Stimulated activated naive B cell treated with anti-CD40 and anti-IgM and Interleukin-4, amounts not matched to agents 10 μg/mL and 1 μg/mL and 100 μg/mL, for 72 hours (primary cell): ENCODE measurements around the gene TYW3.
"Not testable (repeated sequence)": the region's sequence is repeated elsewhere in the genome, so short reads cannot be mapped to it uniquely, and the experiment has no call there.

Experiments used
- ATAC-seq, 2 donors: fragments of 150-1000 bp; cut with Tn5 transposase; replicated peaks; 2 replicates each; pipeline ENCODE4 v1.10.0; 2021; ENCODE audit warnings: moderate library complexity in 1 of 2
- DNase-seq: peaks from one replicate; pipeline ENCODE4 v3.0.0; 2021
- H3K27ac Mint-ChIP-seq: one replicate; pipeline ENCODE4 v1.8.0; 2022; ENCODE audit warnings: mild to moderate bottlenecking, mixed read lengths
- H3K27me3 Mint-ChIP-seq, 2 donors: one replicate each; pipeline ENCODE4 v1.8.0; 2022; ENCODE audit warnings: mixed read lengths in 2 of 2
- H3K36me3 Mint-ChIP-seq, 2 donors: one replicate each; pipeline ENCODE4 v1.8.0; 2022; ENCODE audit warnings: mixed read lengths in 2 of 2, mild to moderate bottlenecking in 1 of 2
- H3K4me1 Mint-ChIP-seq, 2 donors: one replicate each; pipeline ENCODE4 v1.8.0; 2022; ENCODE audit warnings: mixed read lengths in 2 of 2, mild to moderate bottlenecking in 1 of 2
- H3K4me3 Mint-ChIP-seq, 2 donors: one replicate each; pipeline ENCODE4 v1.8.0; 2022; ENCODE audit warnings: mild to moderate bottlenecking in 2 of 2, mixed read lengths in 2 of 2, moderate library complexity in 1 of 2
- H3K9me3 Mint-ChIP-seq, 2 donors: one replicate each; pipeline ENCODE4 v1.8.0; 2022; ENCODE audit warnings: mixed read lengths in 2 of 2, mild to moderate bottlenecking in 1 of 2

TYW3 gene

DNA sequence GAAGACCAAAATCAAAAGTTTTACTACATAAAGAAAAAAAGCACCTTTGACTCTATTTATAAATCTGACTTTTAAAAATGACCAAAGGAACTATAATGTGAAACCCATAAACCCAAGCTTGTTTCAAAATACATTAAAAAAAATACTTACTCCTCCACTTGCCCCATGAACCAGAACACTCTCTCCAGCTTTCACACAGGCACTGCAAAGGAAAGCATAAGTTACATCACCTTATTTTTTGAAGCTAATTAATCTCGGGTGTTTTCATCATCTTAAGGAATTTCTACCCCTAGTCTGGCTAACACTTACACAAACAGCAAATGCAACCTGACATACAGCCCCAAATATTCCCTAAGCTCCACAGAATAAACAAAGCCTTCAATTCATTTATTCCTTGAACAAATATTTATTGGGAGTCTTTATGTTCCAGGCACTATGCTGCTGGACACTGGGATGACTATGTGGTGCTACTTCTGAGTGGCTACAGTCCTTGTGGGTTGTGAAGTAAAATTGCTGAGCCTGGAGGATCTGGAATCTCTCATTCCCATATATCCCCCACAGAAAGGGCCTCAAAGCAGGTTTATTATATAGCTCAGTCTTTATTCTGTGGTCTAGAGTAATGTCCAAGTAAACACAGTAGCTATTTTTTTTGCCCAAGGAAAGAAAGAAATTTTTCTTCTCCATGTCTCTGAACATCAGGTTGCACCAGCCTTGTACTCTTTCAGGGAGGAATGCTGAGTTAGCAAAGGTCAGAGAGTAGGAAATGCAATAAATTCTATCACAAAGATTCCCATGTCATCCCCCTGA is 18.3 kb upstream of the TYW3 start:
- Mint-ChIP-seq H3K9me3 (no peaks in the 10 kb centered on the region), H3K27me3 (no peaks in the 10 kb centered on the region), H3K27ac (no peak overlapping the region), H3K4me1 (peaks cover 0 to 9% of the 10 kb centered on the region in 2 donors), H3K4me3 (no peak overlapping the region), H3K36me3 (peaks cover 12% of the 10 kb centered on the region in 2 donors)
- DNase-seq (no peak), ATAC-seq (peak; percentile 62 to 73)

DNA sequence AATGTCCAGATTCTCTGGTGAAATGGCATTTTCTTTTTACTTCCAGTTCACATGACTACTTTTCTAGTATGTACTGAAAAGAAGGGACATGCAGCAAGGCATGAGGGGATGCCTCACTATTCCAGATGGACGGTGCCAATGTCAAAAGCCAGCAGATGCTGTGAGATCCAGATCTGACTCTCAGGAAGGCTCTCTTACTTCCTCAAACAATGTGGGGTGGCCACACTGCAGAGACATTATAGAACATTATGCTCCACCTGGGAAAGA is 17.8 kb upstream of the TYW3 start:
- Mint-ChIP-seq H3K27ac (no peak overlapping the region), H3K36me3 (peaks cover 14% of the 10 kb centered on the region in 2 donors), H3K4me1 (peaks cover 0 to 9% of the 10 kb centered on the region in 2 donors), H3K9me3 (no peaks in the 10 kb centered on the region), H3K27me3 (no peaks in the 10 kb centered on the region), H3K4me3 (no peak overlapping the region)
- no peak for ATAC-seq
- DNase-seq, result no peak

DNA sequence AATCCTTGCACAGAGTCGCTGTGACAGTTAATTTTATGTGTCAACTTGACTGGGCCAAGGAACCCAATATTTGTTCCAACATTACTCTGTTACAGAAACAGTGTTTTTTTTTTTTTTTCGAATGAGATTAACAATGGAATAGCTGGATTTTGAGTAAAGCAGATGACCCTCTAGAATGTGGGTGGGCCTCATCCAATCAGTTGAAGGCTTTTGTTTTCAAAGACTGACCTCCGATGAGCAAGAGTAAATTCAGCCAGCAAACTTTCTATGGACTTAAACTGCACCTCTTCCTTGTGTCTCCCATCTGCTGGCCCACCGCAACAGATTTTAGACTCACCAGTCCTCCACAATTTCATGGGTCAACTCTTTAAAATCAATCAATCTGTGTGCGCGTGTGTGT is 17.1 kb upstream of the TYW3 start:
- H3K4me3 Mint-ChIP-seq, result no peak overlapping the region
- DNase-seq (no peak), ATAC-seq (no peak)
- H3K27me3 Mint-ChIP-seq, result no peaks in the 10 kb centered on the region
- H3K36me3 Mint-ChIP-seq, result peaks cover 17% of the 10 kb centered on the region in 2 donors
- H3K9me3 Mint-ChIP-seq, result no peaks in the 10 kb centered on the region
- H3K27ac Mint-ChIP-seq, result no peak overlapping the region
- peaks cover 0 to 9% of the 10 kb centered on the region in 2 donors for H3K4me1 Mint-ChIP-seq

DNA sequence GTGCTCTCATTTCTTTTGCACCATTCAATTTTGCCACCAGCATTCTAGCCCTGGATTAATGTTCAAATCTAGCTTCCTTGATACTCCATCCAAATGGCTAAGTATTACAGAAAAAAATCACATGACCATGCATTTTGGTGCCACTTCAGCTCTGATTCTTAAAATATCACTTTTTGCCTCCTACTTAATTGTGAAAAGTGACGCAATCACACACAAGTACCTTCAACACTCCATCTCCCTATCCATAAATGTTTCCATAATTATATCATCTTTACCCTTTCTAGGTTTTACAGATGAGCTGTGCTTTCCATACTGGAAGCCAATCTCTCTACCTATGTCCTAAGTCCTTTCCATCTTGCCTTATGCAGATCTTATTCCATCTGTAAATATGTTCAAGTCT is 16.1 kb upstream of the TYW3 start:
- H3K4me3 Mint-ChIP-seq, result no peak overlapping the region
- peaks cover 19 to 20% of the 10 kb centered on the region in 2 donors for H3K36me3 Mint-ChIP-seq
- H3K9me3 Mint-ChIP-seq, result no peaks in the 10 kb centered on the region
- DNase-seq (no peak), ATAC-seq (no peak)
- H3K27me3 Mint-ChIP-seq, result no peaks in the 10 kb centered on the region
- H3K4me1 Mint-ChIP-seq, result peaks cover 0 to 7% of the 10 kb centered on the region in 2 donors
- no peak overlapping the region for H3K27ac Mint-ChIP-seq

DNA sequence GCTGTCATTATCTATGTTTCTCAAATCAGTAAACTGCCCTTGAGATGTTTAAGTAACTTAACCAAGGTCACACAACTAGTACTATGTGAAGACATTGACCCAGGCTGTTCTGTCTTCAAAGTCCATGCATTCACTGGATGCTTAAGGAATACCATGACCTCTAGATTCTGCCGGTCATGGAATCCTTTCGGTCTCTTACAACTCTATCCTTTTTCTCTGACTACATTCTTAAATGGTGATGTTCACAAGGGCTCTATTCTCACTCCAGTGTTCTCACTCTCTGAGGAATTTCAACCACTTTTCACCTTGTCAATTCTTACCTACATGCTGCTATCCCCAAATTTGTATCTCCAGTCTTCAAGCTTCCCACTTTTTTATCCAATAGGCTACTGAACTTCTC is 15.3 kb upstream of the TYW3 start:
- Mint-ChIP-seq H3K27me3 (no peaks in the 10 kb centered on the region), H3K9me3 (no peaks in the 10 kb centered on the region), H3K36me3 (peaks cover 23 to 24% of the 10 kb centered on the region in 2 donors), H3K4me3 (no peak overlapping the region), H3K27ac (no peak overlapping the region), H3K4me1 (peaks cover 0 to 7% of the 10 kb centered on the region in 2 donors)
- ATAC-seq (no peak), DNase-seq (no peak)

DNA sequence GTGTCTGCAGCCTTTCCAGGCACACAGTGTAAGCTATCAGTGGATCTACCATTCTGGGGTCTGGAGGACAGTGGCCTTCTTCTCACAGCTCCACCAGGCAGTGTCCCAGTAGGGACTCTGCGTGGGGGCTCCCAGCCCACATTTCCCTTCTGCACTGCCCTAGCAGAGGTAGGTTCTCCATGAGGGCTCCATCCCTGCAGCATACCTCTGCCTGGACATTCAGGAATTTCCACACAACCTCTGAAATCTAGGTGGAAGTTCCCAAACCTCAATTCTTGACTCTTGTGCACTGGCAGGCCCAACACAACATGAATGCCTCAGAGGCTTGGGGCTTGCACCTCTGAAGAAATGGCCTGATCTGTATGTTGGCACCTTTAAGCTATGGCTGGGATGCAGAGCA is 6.9 kb upstream of the TYW3 start:
- no peaks in the 10 kb centered on the region for H3K27me3 Mint-ChIP-seq
- peaks cover 4 to 25% of the 10 kb centered on the region in 2 donors for H3K4me1 Mint-ChIP-seq
- H3K4me3 Mint-ChIP-seq, result no peak overlapping the region
- ATAC-seq (no peak), DNase-seq (no peak)
- H3K36me3 Mint-ChIP-seq, result peaks cover 47 to 59% of the 10 kb centered on the region in 2 donors
- H3K27ac Mint-ChIP-seq, result no peak overlapping the region
- peaks cover 8 to 15% of the 10 kb centered on the region in 2 donors for H3K9me3 Mint-ChIP-seq

DNA sequence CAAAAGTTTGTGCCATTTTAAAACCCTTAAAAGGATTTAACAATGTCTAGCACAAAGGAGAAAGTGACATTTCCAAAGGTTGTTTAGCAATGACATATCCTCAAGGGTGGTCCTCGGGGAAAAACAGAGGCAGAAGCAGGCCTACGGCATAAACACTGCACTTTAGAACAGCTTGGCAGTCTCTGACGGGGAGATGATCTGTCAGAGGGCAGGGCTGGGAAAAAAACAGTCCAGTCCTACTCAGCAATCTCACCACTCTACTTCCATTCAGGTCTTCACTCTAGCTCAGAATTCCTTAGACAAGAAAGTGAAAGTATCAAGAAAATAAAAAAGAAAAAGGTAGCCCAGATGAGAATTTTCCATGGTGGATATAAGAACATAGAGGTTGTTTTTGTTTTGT is 4.2 kb upstream of the TYW3 start:
- Mint-ChIP-seq H3K4me3 (no peak overlapping the region), H3K27ac (no peak overlapping the region), H3K27me3 (no peaks in the 10 kb centered on the region), H3K9me3 (peaks cover 8 to 15% of the 10 kb centered on the region in 2 donors), H3K4me1 (peaks cover 12 to 43% of the 10 kb centered on the region in 2 donors), H3K36me3 (peaks cover 35 to 40% of the 10 kb centered on the region in 2 donors)
- DNase-seq (no peak), ATAC-seq (no peak)

- Mint-ChIP-seq H3K4me1 (peaks cover 19 to 52% of the 10 kb centered on the region in 2 donors), H3K27me3 (no peaks in the 10 kb centered on the region), H3K36me3 (peaks cover 26 to 41% of the 10 kb centered on the region in 2 donors), H3K27ac (no peak overlapping the region), H3K4me3 (no peak overlapping the region), H3K9me3 (peaks cover 8 to 14% of the 10 kb centered on the region in 2 donors)
- DNase-seq, result no peak
- ATAC-seq, result no peak
These were observed 3.0 kb upstream of the TYW3 start for GRCh38 chr1:74729741-74730478.

DNA sequence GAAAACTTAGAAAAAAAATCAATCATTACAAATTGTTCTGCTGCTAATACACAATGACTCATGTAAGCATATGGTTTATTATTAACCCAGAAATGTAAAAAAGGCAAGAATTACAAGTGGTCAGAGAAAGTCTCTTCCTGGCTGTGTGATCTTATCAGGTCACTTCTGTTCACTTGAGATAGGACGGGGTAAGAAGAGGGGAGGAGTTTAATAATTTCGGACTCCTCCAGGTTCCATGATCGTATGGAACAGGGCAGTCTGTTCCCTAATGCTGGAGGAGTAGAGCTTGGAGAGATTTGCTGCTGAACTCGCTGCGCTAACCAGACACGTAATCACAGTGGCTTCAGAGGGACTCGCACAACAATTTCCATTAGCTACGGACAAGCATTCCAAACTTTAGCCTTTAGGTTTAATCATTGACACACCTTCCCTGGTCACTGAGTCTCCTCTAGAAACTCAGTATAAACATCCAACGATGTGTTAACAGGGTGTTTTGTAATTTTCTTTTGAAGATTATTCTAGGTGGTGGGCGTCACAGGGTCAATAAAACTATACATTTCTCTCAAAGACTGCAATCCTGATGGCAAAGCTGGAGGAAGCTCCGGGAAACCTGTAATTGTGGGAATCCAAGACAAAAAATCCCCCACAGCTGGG is 1.4 kb upstream of the TYW3 start:
- Mint-ChIP-seq H3K9me3 (peaks cover 2 to 6% of the 10 kb centered on the region in 2 donors), H3K4me3 (peak overlapping the region in 1 of 2 donors; percentile 29), H3K27me3 (no peaks in the 10 kb centered on the region), H3K27ac (peak overlapping the region; percentile 74), H3K4me1 (peaks cover 23 to 58% of the 10 kb centered on the region in 2 donors), H3K36me3 (peaks cover 14 to 30% of the 10 kb centered on the region in 2 donors)
- no peak for ATAC-seq
- no peak for DNase-seq

GRCh38 chr1:74732071-74732946 is 643 bp upstream of the TYW3 start:
- H3K9me3 Mint-ChIP-seq, H3K27me3 Mint-ChIP-seq: not testable (repeated sequence)
- Mint-ChIP-seq H3K4me3 (peak overlapping the region; percentile 93 to 99), H3K36me3 (peaks cover 10 to 27% of the 10 kb centered on the region in 2 donors), H3K4me1 (peaks cover 23 to 58% of the 10 kb centered on the region in 2 donors), H3K27ac (peak overlapping the region; percentile 96)
- peak; percentile 52 for DNase-seq
- peak; percentile 31 to 32 for ATAC-seq

GRCh38 chr1:74733604-74734484 is 892 bp downstream of the TYW3 start:
- Mint-ChIP-seq H3K36me3 (peaks cover 12 to 32% of the 10 kb centered on the region in 2 donors), H3K27me3 (no peaks in the 10 kb centered on the region), H3K4me3 (peak overlapping the region; percentile 93 to 99), H3K27ac (peak overlapping the region; percentile 96), H3K9me3 (no peaks in the 10 kb centered on the region), H3K4me1 (peaks cover 23 to 51% of the 10 kb centered on the region in 2 donors)
- DNase-seq, result peak; percentile 23
- ATAC-seq, result peak; percentile 65 to 68

DNA sequence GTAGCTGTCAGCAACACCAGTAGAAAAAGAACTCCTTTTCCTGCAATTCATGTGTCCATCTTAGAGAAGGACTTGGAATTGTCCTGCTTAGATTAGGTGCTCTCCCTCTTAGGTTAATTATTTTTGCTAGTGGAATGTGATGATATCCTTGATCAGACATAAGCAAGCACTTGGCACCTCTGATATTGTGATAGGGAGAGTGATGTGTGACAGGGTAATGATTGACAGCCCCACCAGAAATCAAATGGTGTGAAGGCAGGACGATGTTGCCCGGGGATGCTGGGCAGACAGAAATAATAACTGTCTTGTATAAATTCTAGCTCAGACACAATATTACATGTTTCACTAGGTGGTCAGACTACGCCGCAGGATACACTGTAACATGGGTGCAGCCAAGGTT is 4.4 kb downstream of the TYW3 start:
- Mint-ChIP-seq H3K27ac (no peak overlapping the region), H3K4me3 (no peak overlapping the region), H3K9me3 (peaks cover 5 to 6% of the 10 kb centered on the region in 2 donors), H3K36me3 (peaks cover 41 to 59% of the 10 kb centered on the region in 2 donors), H3K4me1 (peaks cover 11 to 23% of the 10 kb centered on the region in 2 donors), H3K27me3 (no peaks in the 10 kb centered on the region)
- ATAC-seq (no peak), DNase-seq (no peak)

GRCh38 chr1:74740307-74740980 is 7.5 kb downstream of the TYW3 start:
- H3K4me1 Mint-ChIP-seq, H3K27me3 Mint-ChIP-seq, ATAC-seq, DNase-seq, H3K27ac Mint-ChIP-seq, H3K4me3 Mint-ChIP-seq: not testable (repeated sequence)
- Mint-ChIP-seq H3K36me3 (peaks cover 68 to 74% of the 10 kb centered on the region in 2 donors), H3K9me3 (peaks cover 13 to 14% of the 10 kb centered on the region in 2 donors)
